GM21786 (cell line): ENCODE results near the gene TRAPPC11.

Source experiments
- ATAC-seq: cut with Tn5 transposase; IDR thresholded peaks from one replicate; pipeline ENCODE4 v1.9.1; 2021; ENCODE audit not compliant: unreplicated experiment

TRAPPC11 gene

GRCh38 chr4:183757060-183757459 is 98.0 kb downstream of the TRAPPC11 start:
- ATAC-seq = no peak

- no peak for ATAC-seq
Measured at GRCh38 chr4:183758061-183758757, 99.1 kb downstream of the TRAPPC11 start.

- no peak for ATAC-seq
Measured at GRCh38 chr4:183758758-183759447, 99.8 kb downstream of the TRAPPC11 start.

- ATAC-seq = no peak
Measured at GRCh38 chr4:183760326-183760725, 101.2 kb downstream of the TRAPPC11 start.
